Fibroblast of skin of back (primary cell): Measurements from ENCODE around the gene RELT. TPM values are rescaled to one million over a fixed set of nuclear protein-coding genes. Genes with fewer than 3 reads are reported as not detected.

Experiments
- DNase-seq: peaks from one replicate; pipeline ENCODE4 v3.0.0-alpha.2; 2013
- polyA plus RNA-seq, 2 experiments: library from polyadenylated mRNA; unstranded; fragments of 120-200 nt; gene quantifications; one replicate each; pipeline ENCODE4 v1.2.1, GENCODE V29; 2013; ENCODE audit not compliant: insufficient read length in 2 of 2

RELT gene, protein sequence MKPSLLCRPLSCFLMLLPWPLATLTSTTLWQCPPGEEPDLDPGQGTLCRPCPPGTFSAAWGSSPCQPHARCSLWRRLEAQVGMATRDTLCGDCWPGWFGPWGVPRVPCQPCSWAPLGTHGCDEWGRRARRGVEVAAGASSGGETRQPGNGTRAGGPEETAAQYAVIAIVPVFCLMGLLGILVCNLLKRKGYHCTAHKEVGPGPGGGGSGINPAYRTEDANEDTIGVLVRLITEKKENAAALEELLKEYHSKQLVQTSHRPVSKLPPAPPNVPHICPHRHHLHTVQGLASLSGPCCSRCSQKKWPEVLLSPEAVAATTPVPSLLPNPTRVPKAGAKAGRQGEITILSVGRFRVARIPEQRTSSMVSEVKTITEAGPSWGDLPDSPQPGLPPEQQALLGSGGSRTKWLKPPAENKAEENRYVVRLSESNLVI
- polyA plus RNA-seq (2013, experiment 1 of 2; ENCODE audit: insufficient read length), result 9.9 TPM
- polyA plus RNA-seq (2013, experiment 2 of 2; ENCODE audit: insufficient read length), result 5.5 TPM

DNA sequence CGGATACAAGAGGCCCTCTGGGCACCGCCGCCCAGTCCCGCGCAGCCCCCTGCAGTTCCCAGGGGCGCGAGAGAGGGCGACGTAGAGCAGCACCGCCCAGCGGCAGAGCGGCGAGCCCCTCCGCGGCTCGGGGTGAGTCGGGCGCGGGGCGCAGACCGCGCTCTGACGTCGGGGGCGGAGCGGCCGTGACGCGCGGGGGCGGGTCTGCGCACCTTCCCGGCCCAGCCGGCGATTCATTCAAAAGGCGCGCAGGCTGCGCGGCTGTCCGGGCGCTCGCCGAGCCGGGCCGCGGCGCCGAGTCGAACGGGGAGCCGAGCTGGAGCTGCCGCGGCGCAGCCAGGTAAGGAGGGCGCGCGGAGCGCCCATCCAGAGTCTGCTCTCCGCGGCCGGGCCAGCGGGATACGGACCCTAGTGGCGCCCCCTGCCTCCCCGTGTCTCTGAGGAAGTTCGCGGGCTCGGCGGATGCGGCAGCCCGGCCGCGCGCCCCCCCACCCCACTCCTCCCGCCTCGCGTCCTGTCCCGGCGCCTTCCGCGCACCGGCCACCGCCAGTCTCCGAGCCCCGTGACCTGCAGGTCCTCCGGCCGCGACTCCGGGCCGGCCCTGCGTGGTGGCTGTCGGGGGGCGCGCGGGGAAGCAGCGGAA lies at the start of gene RELT:
Gene RELT, plus strand, starts transcription at position 240 of the 643 bp plus-strand sequence. CDS start 12,738 bp downstream, outside the sequence.
- peak; percentile 90 for DNase-seq

DNA sequence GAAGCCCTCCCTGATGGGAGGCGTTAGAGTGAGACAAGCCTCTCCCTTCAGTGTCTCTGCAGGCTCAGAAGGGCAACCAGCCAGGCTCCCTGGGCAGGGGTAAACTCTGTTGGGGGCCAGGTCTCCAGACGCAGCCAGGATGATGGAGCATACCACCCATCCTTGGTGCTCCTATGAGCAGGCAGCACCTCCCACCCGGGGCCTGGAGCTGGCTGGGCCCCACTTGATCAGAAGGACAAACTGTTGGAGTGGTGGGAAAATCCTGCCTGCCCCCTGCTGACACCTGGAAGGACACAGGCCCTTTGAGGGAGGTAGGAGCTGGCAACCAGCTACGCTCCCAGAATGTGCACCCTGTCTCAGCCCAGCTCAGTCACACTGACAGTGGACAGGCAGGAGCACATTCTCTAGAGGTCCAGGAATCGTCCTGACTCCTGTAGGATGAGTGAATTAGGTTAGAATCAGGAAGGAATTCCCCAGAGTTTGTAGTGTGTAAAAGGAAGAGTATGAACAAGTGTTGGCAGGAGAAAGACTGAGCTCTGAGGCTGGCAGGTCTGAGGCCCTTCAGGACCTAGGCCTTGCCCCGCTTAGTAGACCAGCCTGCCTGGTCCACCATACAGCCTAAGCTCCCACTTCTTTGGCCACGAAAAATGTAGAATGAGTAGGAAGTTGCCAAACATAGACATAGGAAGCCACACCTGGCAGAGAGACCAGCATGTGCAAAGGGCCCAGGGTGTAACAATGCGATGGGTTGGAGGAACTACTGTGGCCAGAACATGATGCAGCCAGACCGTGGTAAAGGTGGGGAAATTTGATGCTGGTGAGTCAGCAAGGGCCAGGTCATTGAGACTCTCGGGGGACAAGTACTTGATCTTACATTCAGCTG lies 49.0 kb upstream of the RELT start:
- no peak for DNase-seq

DNA sequence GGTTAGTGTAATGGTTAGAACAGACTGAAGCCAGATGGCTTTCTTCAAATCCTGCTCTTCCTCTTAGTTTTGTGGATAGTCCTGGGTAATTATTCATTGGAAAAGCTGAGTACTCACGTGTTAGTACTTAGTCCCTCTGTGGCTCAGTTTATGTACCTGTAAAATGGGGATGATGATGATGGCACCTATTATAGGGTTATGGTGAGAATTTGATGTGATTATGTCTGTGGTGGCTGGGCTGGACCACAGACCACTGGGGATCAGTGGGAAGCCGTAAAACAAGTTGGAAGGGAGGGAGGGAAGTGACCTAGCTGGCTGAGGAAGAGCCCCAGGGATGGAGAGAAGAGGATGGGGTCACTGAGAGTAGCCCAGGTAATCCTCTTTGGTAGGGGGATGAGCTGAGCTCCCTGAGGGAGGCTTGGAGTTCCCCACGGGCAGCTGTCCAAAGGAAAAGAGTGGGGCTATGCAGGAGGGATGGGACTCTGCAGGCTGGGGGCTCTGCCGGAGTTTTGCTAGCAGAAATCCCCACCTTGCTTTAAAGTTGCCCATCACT lies 48.3 kb upstream of the RELT start:
- no peak for DNase-seq

DNA sequence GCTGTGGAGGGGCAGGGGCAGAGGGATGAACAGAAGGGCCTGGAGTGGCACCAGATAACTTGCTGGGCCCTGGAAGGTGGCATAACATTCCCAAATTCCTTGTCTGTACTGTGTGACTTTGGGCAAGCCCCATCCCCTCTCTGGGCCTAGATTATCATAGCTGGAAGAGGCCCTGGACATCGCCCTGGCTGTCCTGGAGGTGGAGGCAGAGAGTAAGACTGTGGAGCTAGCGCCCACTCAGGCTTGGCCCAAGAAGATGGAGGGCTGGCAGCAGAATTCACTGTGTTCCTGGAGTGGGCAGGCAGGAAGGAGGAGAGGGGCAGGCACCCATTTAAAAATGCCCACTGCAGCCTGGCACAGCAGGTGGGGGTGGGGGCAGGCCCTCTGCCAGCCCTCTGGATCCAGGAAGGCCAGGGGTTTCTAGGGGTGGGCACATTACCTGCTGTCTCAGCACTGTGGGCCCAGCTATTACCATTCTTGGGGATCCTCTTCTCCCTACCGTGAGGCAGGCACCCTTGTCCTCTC lies 45.6 kb upstream of the RELT start:
- DNase-seq, result peak; percentile 52

DNA sequence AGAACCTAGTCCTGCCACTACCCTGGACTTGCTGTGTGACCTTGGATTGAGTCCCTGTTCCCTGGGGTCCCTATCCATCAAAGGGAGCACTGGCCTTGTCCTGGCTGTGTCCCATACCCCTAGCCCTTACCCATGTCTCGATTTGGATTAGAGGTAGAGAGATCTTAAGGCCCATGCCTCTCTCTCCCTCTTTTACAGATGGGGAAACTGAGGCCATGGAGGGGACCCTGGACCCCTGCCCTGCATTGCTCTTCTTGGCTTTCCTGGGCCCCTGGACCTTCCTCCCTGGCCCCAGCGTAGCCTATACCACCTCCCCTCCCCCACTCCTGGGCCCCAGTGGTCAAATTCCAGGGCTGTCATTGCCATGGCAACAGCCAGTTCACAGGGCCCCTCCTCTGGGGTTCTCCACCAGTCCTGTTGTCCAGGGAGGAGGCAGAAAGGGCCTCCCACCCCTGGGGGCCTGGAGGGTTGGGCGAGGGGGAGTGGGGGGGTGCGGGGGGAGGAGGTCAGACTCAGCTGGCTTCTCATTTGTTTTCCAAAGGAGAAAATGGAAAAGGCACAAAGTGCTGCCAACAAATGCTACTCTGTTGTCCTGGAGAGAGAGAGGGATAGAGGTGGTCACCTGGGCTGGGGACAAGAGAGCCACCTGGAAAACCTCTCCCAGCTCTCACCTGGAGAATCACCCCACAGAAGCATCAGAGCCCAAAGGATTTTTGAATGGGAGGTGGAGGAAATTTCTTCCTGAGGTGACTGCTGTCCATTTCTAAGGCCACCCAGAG lies 44.9 kb upstream of the RELT start:
- DNase-seq, result peak; percentile 69

DNA sequence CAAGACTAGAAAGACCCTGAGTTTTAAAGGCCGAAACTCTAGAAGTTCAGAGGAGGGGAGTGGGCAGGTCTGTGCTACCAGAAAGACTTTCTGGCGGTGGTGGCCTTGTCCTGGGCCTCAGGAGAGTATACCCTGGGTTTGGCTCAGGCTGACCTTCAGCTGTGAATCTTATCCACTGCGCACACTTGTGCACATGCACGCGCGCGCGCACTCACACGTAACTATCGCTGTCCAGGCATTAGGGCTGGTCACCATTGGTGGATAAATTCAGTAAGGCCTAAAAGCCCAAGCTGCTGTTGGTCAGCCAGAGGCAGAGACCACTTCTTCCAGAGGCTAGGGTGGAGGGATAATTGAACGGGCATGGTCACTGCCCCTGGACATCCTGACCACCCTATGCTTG lies 43.0 kb upstream of the RELT start:
- DNase-seq, result no peak

DNA sequence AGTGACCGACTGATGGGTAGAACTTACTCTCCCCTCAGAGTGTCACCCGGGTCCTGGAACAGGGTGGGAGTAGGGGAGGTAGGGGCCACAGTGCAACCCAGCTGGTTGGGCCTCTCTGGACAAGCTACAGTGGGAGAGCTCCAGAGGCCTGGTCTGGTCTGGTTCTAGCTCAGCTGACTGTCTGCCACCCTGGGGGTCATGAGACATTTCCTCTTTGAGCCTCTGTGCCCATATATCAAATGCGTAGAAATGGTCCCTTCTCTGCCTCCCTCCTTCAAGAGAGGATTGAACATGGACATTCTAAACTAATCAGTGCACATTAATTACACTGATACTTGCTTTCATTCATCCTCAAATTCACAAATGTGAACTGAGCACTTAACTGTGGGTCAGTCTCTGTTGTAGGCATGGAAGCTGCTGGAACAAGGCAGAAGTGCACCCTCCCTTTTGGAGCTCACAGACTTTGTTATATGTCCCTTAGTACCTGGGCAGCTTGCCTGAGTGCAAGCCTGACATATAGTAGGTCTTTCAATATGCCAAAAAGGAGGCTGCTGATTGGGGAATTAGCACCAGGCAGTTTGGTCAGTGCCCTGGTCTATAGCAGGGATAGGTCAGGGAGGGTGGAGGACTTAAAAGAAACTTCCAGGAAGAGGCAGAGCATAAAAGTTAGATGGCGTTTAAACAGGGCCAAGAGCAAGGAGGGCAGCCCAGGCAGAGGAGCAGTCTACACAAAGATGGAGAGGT lies 42.4 kb upstream of the RELT start:
- DNase-seq, result no peak

DNA sequence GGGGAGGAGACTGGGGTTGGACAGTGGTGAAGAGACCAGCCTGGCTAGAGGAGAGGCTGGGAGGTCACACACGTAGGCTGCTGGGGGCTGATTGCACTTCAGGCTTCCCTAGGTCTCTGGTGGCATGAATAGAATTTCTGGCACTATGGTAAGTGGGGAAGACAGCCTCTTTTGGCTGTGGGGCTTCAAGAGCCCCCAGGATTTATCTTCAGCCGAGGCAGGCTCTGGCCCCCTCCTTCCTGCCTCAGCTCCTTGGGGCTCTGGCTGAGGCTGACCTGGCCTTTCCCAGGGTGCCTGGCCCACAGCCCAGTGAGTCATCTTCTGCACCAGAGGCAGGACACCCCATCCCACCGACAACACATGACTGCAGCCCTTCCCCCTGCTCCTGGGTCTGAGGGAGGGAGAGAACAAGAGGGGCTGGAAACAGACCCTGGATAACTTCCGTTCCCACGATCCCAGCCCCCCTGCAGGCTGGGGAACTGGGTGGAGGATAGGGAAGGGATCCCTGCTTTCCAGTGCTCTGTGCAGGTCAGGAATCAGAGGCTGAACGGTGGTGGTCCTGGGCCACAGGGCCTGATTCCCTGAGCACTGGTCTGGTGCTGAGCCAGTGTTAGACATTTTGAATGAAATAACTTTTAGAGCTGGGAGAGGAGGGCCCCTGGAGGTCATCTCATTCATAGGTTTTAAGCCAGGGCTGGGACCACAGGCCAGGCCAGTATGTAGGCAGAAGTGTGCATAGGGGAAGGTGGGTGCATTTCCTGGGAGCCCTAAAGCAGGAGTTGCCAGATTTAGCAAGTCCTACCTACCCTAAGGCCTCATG lies 41.6 kb upstream of the RELT start:
- DNase-seq, result peak; percentile 92

DNA sequence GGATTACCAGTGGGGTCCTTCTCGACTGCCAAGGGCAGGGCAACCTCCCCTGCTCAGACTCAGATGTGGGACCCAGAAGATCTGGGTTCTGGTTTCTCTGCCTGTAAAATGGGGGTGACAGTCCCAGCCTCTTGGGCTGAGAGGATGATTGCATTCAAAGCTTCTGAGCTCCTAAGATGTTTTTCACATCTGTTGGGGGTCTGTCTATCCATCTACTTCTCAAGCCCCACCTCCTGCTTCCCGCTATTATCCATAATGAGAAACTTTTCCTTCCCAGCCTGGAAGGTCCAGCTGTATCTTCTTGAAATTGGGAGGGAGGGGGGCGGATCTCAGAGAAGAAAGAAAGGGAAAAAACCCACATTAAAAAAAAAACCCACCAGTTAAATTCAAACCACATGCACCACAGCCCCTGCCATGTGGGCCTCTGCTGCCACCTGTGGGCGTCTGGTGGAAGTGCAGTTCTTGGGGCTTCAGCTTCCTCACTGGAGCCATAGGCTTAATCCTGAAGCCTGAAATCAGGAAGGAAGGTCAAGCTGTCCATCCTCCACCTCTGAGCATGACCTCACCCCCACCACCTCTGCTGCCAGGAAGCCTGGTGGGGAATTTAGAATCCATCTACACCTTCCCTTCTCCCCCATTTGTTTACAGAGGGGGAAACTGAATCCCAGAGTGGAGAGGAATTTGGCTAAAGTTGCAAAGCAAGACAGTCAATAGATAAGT lies 40.8 kb upstream of the RELT start:
- DNase-seq, result peak; percentile 86

DNA sequence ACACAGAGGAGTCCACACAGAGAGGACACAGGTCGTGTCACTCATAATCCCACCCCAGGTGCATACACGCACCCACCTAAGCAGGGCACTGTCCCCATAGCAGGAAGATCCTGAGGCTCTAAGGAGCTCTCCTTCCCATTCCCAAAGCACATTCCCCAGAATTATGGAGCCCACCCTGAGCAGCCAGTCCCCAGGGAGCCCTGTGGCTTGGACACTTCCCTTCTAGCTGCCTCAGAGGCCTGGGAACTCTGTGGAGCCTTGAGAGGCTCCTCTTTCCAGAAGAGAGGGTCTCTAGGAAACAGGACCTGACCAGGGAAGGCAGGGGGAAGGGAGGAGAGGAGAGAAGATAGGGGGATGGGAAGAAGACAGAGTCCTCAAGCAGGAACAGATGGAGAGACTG lies 38.4 kb upstream of the RELT start:
- DNase-seq, result peak; percentile 57

DNA sequence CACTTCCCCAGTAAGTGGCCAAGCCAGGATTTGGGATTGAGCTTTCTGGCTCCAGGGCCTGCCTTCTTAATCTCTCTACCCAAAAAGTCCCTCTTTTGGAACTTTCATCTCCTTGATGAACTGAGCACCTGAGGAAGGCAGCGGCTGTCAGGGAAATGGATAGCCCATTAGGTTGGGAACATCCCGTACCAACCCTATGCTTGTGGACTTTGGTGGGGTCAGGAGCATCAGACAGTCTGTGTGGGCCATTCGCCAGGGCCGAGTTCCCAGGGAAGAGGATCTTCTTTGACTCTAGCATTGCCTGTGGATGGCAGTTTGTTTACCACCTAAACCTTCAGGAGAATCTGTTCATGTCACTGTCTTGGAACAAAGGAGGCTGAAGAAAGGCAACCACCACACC lies 37.9 kb upstream of the RELT start:
- DNase-seq, result no peak

DNA sequence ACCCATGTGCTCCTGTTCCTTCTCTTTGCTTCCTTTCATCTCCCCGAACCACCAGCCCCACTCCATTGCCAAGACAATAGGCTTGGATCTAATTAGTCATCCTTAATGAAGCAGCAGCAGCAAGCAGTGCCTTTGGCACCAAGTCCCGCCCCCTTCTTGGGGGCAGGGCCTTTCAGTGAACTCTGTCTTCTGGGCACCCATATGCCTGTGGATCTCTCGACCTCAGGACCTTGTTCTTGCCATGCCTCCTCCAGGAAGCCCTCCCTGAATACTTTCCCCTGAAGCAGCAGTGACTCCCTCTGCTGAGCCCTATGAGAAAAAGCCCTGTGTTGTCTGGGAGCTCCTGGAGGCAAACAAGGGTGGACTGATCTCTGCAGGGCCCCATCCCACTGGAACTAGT lies 36.0 kb upstream of the RELT start:
- no peak for DNase-seq

DNA sequence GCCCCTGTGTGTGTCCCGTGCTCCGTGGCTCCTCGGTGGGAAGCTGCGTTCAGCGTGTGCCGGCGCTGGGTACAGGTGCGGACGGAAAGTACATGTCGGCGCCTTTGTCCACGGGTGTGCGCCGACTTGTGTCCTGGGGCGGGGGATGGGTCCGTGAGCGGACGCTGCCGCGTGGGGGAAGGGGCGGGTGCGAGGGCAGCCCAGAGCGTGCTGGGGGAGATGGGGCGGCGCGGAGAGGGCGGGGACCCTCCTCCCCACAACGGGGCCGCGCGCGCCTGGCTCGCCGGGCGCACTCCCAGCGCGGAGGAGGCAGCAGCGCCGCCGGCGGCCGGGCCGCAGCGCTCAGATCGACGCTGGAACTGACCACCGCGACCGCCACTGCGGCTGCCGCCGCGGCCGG lies 33.6 kb upstream of the RELT start:
- no peak for DNase-seq

DNA sequence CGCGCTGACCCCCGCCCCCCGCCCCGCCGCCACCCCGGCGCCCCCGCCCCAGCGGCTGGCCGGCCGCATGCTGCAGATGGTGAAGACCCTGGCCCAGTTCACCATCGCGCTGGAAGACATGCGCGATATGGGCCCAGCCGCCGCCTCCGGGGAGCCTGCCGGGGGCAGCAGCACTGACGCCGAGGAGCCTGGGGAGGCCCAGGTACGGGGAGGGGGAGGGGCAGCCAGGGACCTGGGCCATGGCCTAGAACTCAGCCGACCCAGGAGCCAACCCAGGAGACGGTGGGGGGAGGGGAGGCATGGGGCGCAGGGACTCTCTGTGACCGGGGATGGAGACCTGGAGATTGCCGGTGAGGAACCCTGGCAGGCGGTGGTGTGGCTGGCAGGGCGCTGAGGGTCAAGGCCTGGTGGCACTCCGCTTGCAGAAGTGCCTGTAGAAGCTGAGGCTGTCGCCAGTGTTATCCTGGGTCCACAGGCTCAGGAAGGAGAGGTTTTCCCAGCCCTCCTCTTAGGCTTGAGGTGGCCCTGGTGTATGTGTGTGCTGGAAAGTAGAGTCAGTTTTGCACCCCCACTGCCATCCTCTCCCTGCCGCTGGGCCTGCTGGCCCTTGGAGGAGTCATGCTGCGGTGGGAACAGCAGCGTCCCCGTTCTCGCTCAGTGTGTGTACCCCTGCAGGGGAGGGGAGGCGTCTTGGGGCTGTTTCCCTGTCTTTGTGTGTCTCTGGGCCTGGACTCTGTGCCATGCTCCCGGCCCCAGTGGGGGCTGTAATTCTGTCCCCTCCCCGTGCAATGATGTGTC lies 32.9 kb upstream of the RELT start:
- no peak for DNase-seq

DNA sequence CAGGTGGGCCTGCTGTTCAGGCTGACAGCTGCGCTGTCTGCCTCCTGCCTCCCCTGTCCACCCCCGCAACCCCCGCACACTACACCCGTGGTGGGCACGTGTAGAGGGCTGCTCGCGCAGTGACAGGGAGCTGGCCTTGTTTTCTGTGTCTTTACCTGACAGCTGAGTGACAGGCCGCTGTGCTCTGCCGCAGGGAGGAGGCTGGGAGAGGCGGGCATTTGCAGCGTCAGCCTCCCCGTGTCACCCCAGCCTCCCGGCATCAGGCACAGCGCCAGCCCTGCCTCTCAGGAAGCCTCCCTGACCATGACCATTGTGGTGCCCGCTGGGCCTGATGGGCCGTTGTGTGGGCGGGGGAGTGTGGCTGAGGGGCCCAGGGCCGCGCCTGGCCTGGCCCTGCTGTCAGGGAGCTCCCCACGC lies 32.0 kb upstream of the RELT start:
- no peak for DNase-seq

DNA sequence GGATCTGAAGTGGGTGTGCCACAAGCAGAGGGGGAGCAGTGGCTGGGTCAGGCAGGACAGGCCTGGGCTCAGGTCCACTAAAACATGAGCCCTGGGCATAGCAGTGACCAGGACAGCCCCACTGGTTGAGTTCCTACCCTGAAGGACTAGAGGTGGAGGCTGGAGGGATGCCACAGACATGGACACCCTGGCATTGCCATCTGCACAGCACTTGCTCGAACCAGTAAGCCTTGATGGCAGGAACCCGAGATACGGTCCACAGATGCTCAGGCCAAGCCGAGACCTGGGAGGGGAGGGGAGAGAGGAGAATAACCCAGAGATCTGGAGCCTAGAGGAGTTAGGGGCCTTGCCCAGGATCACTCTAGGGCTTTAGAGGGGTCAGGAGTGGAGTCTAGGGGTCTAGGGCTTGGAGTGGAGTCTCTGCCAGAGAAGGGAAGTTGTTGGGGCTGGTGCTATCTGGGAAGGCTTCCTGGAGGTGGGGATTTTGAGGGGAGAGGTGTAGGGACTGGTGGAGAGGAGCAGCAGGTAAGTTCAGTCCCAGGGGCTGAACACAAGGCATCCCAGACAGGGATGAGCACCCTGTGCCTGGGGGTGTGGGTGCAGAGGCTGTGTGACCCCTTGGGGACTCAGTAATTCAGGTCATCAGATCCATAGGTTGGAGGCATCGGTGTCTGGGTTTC lies 30.6 kb upstream of the RELT start:
- no peak for DNase-seq

DNA sequence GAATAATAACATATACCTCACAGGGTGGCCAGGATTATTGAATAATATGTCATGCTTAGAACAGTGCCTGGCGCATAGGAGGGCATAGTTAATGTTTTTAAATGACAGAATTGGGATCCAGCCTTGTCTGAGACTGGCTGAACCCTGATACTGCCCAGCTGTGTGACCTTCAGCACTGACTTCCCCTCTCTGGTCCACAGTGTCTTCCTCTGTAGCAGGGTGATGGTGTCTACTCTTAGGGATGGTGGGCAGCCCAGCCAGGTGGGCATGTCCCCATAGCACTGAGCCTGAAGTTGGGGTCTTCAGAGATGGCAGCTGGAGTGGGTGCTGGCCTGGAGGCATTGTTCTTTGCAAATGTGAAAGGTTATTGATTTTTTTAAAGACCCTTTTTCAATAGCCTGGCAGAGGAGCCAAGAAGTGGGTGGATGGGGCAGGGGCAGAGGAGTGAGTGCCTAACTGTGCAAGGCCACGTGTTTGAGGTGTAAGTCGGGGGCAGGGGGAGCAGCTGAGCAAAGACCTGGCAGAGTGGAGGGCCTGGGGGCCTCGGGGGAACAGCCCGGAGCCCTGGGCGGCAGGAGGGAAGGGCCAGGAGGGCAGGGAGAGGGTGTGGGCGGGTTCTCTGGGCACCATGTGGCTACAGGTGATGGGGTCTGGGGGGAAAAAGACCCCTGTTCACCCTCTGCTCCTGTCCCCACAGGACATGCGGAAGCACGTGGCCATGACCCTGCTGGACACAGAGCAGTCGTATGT lies 29.8 kb upstream of the RELT start:
- no peak for DNase-seq
